ENCODE data around the gene MTA3.
A peak's percentile ranks its signal among the peaks of the same experiment; 100 is the strongest.
"Not testable (repeated sequence)": the region's sequence is repeated elsewhere in the genome, so short reads cannot be mapped to it uniquely, and the experiment has no call there.

The MTA3 gene

DNA sequence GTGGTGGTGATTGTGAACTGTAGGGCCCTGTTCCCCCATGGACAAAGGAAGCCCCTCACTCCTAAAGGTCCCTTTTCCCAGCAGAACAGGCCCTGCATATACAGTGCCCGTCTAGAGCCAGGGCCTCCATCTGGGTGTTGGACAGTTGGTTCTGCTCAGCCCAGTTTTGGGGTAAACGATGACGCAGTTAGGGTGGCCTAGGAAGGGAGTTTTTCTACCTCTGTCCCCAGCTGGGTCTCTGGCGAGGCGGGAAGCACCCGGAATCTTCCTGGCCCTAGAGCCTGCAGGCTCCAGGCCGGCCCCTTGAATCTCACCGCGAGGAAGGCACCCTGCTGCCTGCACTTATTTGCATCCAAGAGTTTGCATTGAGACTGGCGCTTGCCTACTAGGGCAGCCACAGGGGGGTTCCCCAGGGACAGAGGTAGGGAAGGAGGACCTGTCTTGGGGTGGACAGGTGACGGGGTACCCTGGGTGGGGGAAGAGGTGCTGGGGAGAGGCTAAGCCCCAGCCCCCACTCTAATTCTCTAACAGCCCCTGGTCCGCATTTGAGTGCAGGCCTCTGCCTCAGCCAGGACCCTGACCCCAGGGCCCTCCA, 529 bp upstream of the MTA3 start:
- peak; percentile 26 for DNase-seq

DNA sequence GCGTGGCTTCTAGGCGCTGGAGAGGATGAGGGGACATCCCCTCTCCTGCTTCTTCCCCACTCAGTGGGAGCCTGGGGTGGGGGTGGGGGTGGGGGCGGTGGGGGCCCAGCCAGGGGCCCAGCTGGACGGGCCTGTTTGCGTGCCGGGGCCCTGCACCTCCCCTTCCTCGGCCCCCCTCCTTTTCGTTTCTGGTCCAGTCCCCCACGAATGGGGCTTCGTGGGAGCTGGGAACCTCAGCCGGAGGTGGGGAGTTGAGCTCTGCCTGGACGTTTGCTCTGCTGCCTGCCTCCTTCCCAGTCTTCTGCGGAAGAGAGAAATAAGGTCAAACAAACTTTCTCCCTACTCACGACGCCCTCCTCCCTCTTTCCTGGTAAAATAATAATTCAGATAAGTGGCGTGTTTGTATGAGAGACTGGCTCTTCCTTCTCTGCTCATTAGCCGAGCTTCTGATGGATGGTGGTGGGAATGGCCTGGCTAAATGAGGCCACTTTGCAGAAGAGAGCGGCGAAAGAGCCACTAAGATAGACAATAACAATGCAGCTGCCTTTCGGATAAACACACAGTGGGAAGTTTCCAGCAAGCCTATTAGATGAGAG, 782 bp downstream of the MTA3 start:
- peak; percentile 76 for DNase-seq

DNA sequence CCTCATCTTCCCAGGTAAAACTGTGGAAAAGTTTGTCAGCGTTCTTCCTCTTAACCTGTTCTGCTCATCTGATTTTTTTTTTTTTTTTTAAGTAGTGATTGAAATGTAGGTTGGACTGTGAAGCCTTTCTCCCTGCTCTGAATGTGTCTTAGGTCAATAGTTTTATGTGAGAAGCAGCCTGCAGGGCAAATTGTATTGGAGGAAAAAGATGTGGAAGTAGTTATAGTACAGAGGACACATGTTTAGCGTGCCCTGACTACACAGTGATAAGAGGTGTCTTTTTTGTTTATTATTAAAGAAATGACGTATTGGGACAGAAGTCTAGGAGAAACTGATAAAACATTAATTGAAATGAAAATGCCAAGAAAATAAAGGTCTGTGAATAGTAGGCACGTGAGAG, 1.5 kb downstream of the MTA3 start:
- peak; percentile 32 for DNase-seq

DNA sequence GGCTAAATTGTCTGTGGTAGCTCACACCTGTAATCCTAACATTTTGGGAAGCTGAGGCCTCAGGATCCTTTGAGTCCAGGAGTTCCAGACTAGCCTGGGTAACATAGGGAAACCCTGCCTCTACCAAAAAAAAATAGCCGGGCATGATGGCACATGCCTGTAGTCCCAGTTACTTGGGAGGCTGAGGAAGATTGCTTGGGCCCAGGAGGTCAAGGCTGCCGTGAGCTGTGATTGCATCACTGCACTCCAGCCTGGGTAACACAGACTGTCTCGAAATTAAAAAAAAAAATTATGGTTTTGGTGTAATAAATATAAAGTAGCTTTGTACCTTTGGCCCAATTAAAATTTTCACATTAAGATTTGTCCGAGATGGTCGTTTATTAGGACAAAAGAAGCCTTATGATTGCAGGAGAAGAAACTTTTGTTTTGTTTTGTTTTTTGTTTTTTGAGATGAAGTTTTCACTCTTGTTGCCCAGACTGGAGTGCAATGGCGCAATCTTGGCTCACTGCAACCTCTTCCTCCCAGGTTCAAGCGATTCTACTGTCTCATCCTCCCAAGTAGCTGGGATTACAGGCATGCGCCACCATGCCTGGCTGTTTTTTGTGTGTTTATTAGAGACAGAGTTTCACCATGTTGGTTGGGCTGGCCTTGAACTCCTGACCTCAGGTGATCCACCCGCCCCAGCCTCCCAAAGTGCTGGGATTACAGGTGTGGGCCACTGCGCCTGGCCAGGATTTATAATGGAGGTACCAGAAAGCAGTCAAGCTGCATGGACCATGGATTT, 4.1 kb downstream of the MTA3 start:
- no peak for DNase-seq

DNA sequence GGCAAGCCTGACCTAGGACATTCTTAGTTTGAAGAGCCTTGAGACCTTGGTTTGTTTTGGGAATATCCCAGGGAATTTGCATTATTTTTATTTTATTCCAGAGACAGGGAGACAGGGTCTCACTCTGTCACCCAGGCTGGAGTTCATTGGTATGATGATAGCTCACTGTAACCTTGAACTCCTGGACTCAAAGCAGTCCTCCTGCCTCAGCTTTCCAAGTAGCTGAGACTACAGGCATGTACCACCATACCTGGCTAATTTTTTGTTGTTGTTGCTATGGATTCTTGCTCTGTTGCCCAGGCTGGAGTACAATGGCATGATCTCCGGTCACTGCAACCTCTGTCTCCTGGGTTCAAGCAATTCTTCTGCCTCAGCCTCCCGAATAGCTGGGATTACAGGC, 4.8 kb downstream of the MTA3 start:
- DNase-seq, result no peak

DNA sequence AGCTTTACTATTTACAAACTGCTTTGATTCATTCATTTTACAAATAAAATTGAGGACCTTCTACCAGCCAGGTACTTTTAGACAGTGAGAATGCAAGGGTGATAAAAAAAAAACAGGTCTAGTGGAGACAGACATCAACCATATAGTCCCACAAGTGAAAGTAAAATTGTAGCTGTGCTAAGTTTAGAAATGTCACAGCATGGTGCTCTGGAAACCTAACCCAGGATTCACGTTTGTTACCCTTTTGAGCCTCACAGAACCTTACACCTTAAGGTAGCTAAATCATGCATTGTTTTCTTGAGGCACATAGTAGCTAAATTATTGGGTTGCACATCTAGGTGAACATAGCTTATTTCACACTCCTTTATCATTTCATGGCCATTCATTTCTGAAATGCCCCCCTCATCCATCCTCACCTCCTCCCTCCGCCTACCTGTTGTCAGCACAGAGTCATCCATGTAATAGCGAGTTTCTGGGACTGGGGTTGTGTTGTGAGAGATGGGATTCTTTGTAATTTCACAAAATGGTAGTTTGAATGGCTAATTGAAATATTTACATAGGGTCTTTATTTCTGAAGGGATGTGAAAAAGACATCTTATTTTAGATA, 7.1 kb downstream of the MTA3 start:
- no peak for DNase-seq

DNA sequence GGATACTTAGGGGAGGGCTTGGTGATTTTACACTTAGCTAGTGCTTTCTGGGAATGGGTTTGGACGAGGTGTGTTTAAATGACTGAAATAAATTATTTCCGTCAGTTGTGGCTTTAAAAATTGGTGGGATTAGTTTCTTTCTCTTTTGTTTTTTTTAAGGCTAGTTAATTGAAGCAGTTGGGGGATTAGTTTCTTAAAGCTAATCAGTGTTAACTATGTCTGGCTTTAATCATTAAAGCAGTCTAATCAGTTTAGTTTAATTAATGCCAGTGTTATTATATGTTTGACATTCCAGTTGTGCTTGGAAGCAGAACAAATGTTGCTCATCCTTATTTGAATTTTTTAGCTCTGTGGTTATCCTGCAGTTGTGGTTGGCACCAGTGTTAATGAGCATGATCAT, 10.2 kb downstream of the MTA3 start:
- no peak for DNase-seq

DNA sequence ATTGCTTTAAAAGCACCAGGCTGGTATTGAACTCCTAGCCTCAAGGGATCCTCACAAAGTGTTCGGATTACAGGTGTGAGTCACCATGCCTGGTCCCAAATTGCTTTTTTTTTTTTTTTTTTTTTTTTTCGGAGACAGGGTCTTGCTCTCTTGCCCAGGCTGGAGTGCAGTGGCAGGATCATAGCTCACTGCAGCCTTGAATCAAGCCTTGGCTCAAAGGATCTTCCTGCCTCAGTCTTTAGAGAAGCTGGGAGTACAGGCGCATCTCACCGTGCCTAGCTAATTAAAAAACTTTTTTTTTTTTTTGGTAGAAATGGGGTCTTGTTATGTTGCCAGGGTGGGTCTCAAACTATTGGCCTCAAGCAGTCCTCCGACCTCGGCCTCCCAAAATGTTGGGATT, 12.8 kb downstream of the MTA3 start:
- DNase-seq, result no peak

DNA sequence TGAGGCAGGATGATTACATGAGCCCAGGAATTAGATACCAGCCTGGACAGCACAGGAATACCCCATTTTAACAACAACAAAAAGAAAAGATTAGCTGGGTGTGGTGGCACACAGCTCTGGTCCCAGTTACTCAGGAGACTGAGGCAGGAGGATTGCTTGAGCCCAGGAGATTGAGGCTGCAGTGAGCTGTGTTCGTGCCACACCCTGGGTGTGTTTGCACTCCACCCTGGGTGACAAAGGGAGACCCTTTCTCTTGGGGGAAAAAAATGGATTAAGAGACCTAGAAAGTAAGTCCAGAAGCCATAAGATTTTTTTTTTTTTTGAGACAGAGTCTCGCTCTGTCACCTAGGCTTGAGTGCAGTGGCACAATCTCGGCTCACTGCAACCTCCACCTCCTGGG, 16.2 kb downstream of the MTA3 start:
- not testable (repeated sequence) for DNase-seq

DNA sequence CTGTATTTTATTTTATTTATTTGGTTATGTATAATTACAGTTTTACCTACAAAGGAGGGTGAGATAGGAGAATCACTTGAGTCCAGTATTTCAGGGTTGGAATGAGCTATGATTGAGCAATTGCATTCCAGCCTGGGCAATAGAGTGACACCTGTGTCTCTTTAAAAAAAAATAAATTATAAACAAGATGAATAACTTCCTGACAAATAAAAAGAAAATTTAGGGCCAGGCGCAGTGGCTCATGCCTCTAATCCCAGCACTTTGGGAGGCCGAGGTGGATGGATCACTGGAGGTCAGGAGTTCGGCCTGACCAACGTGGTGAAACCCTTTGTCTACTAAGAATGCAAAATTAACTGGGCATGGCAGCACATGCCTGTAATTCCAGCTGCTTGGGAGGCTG, 17.3 kb downstream of the MTA3 start:
- no peak for DNase-seq

DNA sequence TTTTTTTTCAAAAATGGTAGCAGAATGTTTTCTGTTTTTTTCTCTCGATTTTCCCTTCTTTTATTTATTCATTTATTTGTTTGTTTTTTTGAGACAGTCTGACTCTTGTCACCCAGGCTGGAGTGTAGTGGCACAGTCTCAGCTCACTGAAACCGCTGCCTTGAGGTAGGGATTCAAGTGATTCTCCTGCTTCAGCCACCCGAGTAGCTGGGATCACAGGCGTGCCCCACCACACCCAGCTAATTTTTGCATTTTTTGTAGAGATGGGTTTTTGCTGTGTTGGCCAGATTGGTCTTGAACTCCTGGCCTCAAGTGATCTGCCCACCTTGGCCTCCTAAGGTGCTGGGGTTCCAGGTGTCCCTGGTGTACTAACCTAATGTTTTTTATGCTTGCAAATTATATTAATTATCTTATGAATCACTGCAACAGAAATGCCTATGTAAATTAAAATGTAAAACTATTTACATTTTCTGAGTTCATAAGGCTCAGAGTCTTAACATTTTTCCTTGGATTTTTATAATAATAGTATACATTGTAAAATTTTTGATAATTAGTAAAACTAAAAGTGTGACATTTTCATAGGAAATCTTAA, 19.2 kb downstream of the MTA3 start:
- no peak for DNase-seq

DNA sequence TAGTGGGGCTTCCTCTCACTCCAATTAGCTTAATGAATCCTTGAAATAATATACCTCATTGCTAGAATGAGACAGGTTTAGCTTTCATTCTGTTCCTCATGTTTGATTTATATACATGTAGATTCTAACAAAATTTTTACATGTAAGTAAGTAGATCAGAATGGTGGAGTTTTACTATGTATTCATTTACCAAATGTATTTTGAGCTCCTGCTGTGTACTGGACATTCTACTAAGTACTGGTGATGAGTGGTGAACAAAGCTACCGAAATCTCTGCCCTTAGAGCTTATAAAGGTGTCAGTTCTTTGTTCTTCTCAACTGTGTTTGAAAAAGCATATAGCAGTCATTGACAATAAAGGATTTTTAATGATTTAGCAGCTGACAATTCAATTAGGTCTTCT, 19.7 kb downstream of the MTA3 start:
- no peak for DNase-seq

DNA sequence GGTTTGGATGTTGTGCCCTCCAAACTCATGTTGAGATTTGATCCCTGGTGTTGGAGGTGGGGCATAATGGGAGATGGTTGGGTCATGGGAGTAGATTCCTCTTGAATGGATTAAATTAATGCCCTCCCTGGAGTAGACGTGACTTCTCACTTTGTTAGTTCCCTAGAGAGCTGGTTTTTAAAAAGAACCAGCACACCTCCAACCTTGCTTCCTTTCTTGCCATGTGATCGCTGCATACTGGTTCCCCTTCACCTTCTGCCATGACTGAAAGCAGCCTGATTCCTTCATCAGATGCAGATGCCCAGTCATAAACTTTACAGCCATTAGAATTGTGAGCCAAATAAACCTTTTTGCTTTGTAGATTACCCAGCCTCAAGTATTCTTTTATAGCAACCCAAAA, 21.7 kb downstream of the MTA3 start:
- no peak for DNase-seq

DNA sequence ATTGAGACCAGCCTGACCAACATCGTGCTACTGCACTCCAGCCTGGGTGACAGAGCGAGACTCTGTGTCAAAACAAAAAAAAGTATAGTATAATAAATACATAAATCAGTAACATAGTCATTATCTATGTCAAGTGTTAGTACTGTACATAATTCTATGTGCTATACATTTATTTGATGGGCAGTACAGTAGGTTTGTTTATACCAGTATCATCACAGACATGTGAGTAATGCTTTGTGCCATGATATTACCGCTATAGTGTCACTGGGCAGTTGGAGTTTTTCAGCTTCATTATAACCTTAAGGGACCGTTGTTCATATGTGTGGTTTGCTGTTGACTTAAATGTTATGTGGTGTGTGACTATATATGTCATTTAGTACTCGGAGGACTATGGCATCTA, 24.9 kb downstream of the MTA3 start:
- no peak for DNase-seq

DNA sequence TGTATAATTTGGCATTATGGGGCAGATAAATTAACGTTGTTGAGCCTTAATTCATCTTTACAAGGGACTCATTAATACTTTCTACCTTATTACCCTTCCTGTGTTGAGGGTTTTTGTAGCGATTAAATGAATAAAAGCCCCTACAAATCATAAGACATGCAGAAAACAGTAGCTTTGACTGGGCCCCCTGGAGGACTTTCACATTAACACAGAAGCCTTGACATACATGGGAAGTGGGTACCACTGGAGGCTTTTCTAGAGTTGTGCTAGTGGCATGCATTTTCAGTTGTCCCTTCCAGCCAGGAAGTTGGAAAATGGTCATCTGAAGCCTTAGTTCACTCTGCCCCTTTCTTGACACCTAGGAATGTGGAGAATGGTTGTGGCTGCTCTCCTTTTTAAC, 30.2 kb downstream of the MTA3 start:
- DNase-seq, result no peak

DNA sequence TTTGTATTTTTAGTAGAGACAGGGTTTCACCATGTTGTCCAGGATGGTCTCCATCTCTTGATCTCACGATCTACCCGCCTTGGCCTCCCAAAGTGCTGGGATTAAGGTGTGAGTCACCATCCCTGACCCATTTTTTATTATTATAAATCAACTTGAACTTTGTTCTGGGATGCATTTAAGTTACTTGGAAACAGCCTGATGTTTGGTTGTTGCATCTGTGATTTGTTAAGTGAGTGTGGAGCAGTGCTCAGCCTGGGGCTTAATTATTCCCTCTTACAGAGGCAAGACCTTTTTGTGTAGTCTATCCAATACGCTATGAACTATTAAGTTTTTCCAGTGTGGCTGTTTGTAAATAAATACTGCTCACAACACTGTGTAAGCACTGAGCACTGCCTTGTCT, 32.6 kb downstream of the MTA3 start:
- no peak for DNase-seq

DNA sequence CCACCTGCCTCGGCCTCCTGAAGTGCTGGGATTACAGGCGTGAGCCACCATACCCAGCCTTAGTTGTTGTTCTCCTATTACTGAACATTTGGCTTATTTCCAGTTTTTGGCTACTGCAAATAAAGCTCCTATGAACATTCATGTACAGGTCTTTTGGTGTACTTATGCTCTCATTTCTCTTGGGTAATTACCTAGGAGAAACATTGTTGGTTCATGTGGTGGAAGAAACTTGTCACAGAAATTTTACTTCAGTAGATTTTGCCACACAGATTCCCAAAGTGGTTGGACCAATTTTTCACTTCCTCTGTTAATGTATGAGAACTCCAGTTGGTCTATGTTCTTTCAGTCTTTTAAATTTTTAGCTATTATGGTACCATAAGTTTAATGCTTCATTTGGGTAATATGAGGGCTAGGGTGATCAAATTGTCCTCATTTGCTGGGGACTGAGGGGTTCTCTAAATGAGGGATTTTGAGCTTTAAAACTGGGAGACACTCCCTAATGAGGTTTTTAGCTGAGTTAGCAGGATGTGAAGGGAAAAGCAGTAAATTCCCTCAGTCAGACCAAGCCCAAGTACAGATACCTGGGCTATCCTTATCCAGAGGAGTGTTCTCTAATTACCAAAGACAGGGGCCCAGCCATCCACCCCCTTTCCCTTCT, 33.9 kb downstream of the MTA3 start:
- DNase-seq, result no peak

DNA sequence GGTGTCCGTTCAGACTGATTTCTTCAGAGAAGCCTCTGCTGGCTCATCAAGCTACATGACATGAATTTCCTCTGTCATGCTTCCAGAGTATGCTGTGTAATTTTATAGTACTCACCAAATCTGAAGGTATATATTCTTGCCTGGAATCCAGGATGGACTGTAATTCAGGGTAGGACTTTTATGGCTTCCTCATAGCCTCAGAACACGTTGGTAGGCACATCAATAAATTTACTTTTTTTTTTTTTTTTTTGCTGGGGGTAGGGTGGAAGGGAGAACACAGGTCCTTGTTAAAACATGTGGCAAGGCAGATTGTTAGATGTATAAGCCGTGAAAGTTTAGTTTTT, 34.4 kb downstream of the MTA3 start:
- DNase-seq, result no peak

DNA sequence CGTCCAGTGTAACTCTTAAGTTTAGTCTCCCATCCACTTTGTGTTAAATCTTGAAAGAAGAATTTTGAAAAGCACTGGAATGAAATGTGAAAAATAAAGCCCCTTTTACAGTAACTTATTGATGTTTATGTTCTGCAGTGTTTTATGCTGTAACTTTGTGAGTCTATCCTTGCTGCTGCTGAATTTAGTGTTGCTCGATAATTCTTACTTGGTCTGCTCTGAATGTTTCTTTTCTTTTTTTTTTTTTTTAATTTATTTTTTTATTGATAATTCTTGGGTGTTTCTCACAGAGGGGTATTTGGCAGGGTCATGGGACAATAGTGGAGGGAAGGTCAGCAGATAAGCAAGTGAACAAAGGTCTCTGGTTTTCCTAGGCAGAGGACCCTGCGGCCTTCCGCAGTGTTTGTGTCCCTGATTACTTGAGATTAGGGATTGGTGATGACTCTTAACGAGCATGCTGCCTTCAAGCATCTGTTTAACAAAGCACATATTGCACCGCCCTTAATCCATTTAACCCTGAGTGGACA, 36.0 kb downstream of the MTA3 start:
- not testable (repeated sequence) for DNase-seq

DNA sequence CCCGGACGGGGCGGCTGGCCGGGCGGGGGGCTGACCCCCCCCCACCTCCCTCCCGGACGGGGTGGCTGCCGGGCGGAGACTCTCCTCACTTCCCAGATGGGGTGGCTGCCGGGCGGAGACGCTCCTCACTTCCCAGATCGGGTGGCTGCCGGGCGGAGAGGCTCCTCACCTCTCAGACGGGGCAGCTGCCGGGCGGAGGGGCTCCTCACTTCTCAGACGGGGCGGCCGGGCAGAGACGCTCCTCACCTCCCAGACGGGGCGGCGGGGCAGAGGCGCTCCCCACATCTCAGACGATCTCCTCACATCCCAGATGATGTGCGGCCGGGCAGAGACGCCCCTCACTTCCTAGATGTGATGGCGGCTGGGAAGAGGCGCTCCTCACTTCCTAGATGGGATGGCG, 37.7 kb downstream of the MTA3 start:
- DNase-seq, result not testable (repeated sequence)

DNA sequence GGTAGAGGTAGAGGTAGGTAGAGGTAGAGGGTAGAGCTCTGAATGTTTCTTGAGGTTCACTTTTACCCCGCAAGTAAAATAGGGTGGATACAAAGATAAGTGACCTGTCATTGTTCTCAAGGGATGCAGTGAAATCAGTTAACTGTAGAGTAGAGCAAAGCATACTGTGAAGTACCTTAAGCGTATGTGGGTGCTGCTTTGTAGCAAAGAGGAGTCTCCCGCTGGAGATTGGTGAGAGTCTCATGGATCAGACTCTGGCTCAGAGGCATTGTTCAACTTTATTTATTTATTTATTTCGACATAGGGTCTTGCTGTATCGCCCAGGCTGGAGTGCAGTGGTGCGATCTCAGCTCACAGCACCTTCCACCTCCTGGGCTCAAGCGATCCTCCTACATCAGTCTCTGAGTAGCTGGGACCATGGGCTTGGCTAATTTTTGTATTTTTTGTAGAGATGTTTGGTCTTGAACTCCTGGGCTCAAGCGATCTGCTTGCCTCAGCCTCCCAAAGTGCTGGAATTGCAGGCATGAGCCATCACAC, 38.7 kb downstream of the MTA3 start:
- DNase-seq, result no peak

DNA sequence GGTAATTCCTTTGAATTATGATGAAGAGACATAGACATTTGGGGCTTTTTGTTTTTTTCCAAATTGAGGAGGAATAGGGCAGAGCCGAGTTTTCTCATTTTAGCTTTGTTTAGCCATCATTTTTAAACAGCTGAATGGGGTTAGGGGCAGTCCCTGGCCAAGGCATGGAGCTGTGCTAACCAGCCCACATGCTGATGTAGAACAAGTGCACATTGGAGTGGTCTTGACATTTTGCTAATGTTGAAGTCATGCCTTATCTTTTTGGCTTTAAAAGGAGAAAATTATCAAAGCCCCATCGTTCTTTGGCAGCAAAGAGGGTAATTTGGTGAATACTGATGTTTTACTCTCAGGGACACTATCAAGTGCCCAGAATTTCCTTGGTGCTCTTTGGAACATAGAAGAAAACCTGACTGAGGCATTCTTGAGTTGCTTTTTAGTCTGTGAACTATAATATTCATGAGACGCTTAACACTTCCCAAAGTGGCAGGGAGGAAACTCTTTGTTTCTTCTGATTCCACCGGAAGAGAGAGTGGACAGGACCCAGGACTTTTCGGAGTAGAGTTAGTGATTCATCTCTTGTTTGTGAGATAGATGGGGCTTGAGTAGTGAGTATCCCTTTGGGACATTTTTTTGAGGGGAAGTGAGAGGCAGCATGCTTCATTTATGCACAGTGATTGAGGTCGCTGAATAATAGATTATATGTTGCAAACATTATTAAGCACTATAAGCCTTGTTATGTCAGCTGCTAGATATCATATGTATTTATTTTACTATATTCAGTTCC, 45.0 kb downstream of the MTA3 start:
- no peak for DNase-seq

Data from NCI-H2227 treated with DMSO at 0.1 percent for 48 hours (cell line).